Measurements from ENCODE around the gene PLXNB2. TPM values are rescaled to one million over a fixed set of nuclear protein-coding genes. Genes with fewer than 3 reads are reported as not detected.

PLXNB2 gene
- total RNA-seq, 2 donors from 2014 or later: 169 to 218 TPM

- Histone ChIP-seq H3K4me3 (no peak overlapping the region), H3K4me1 (ENCODE audit: control insufficient read depth in 1 of 2, low read depth in 2 of 2) (peaks cover 0 to 12% of the 10 kb centered on the region in 2 donors), H3K27me3 (replicated peaks; ENCODE audit: insufficient read depth) (no peaks in the 10 kb centered on the region), H3K27ac (no peak overlapping the region), H3K36me3 (no peaks in the 10 kb centered on the region), H3K9me3 (no peaks in the 10 kb centered on the region)
- ATAC-seq (ENCODE audit: insufficient number of reproducible peaks, low FRiP score, low read depth): no peak
- no peak for TF ChIP-seq CTCF (IDR thresholded peaks at IDR 0.05)
- no peak for DNase-seq (ENCODE audit: low spot score)
Measured at GRCh38 chr22:50313600-50313999, 6.2 kb upstream of the PLXNB2 start.

- H3K27ac ChIP-seq: no peak overlapping the region
- H3K9me3 ChIP-seq: no peaks in the 10 kb centered on the region
- H3K27me3 ChIP-seq (replicated peaks; ENCODE audit: insufficient read depth): no peaks in the 10 kb centered on the region
- no peak for DNase-seq (ENCODE audit: low spot score)
- TF ChIP-seq CTCF (IDR thresholded peaks at IDR 0.05): no peak
- no peaks in the 10 kb centered on the region for H3K36me3 ChIP-seq
- H3K4me3 ChIP-seq: no peak overlapping the region
- H3K4me1 ChIP-seq (ENCODE audit: control insufficient read depth in 1 of 2, low read depth in 2 of 2): peaks cover 3 to 18% of the 10 kb centered on the region in 2 donors
- ATAC-seq (ENCODE audit: insufficient number of reproducible peaks, low FRiP score, low read depth): no peak
Measured at GRCh38 chr22:50313021-50313420, 5.6 kb upstream of the PLXNB2 start.

- no peaks in the 10 kb centered on the region for H3K36me3 ChIP-seq
- no peak overlapping the region for H3K27ac ChIP-seq
- DNase-seq (ENCODE audit: low spot score) (no peak), ATAC-seq (ENCODE audit: insufficient number of reproducible peaks, low FRiP score, low read depth) (no peak)
- peaks cover 6 to 21% of the 10 kb centered on the region in 2 donors for H3K4me1 ChIP-seq (ENCODE audit: control insufficient read depth in 1 of 2, low read depth in 2 of 2)
- no peaks in the 10 kb centered on the region for H3K9me3 ChIP-seq
- no peak overlapping the region for H3K4me3 ChIP-seq
- no peak for TF ChIP-seq CTCF (IDR thresholded peaks at IDR 0.05)
- no peaks in the 10 kb centered on the region for H3K27me3 ChIP-seq (replicated peaks; ENCODE audit: insufficient read depth)
Measured at GRCh38 chr22:50312371-50312770, 4.9 kb upstream of the PLXNB2 start.

GRCh38 chr22:50311606-50312351 is 4.3 kb upstream of the PLXNB2 start:
- ATAC-seq (ENCODE audit: insufficient number of reproducible peaks, low FRiP score, low read depth) (no peak), DNase-seq (ENCODE audit: low spot score) (no peak)
- Histone ChIP-seq H3K36me3 (no peaks in the 10 kb centered on the region), H3K9me3 (no peaks in the 10 kb centered on the region), H3K27me3 (replicated peaks; ENCODE audit: insufficient read depth) (no peaks in the 10 kb centered on the region), H3K4me3 (no peak overlapping the region), H3K4me1 (ENCODE audit: control insufficient read depth in 1 of 2, low read depth in 2 of 2) (peaks cover 6 to 21% of the 10 kb centered on the region in 2 donors), H3K27ac (no peak overlapping the region)
- no peak for TF ChIP-seq CTCF (IDR thresholded peaks at IDR 0.05)

- ATAC-seq (ENCODE audit: insufficient number of reproducible peaks, low FRiP score, low read depth) (no peak), DNase-seq (ENCODE audit: low spot score) (no peak)
- peaks cover 6 to 22% of the 10 kb centered on the region in 2 donors for H3K4me1 ChIP-seq (ENCODE audit: control insufficient read depth in 1 of 2, low read depth in 2 of 2)
- no peaks in the 10 kb centered on the region for H3K36me3 ChIP-seq
- TF ChIP-seq CTCF (IDR thresholded peaks at IDR 0.05): no peak
- H3K27ac ChIP-seq: no peak overlapping the region
- H3K4me3 ChIP-seq: no peak overlapping the region
- H3K27me3 ChIP-seq (replicated peaks; ENCODE audit: insufficient read depth): no peaks in the 10 kb centered on the region
- H3K9me3 ChIP-seq: no peaks in the 10 kb centered on the region
Measured at GRCh38 chr22:50310949-50311444, 3.6 kb upstream of the PLXNB2 start.
